Suprapubic skin (tissue), 4 donors: ENCODE measurements around the gene LMX1B.

Experiments
- CTCF ChIP-seq, 2 donors: fragments of 200-600 bp in 1 of 2; fragments of 450-650 bp in 1 of 2; sonication (generic) in 1 of 2; IDR thresholded peaks; one replicate each; pipeline ENCODE4 v1.5.1; 2016 to 2019; ENCODE audit warnings: antibody characterized with exemption in 2 of 2, mild to moderate bottlenecking in 1 of 2, moderate library complexity in 1 of 2
- EP300 ChIP-seq: sonication (generic); formaldehyde crosslinking; IDR thresholded peaks from one replicate; pipeline ENCODE4 v1.6.1; 2017; ENCODE audit warnings: antibody characterized with exemption
- POLR2A ChIP-seq, 2 donors: fragments of 450-650 bp; IDR thresholded peaks; one replicate each; pipeline ENCODE4 v1.6.1; 2017; ENCODE audit warnings: antibody characterized with exemption in 2 of 2, mild to moderate bottlenecking in 2 of 2, moderate library complexity in 2 of 2
- POLR2AphosphoS5 ChIP-seq, 3 donors: sonication (generic); formaldehyde crosslinking; IDR thresholded peaks; one replicate each; pipeline ENCODE4 v1.6.1; 2017; ENCODE audit warnings: antibody characterized with exemption in 3 of 3

- TF ChIP-seq CTCF (IDR thresholded peaks at IDR 0.05), result no peak
- no peak for TF ChIP-seq POLR2A (IDR thresholded peaks at IDR 0.05)
- TF ChIP-seq POLR2AphosphoS5 (IDR thresholded peaks at IDR 0.05), result no peak
- TF ChIP-seq EP300, result no peak
These were observed 82.8 kb downstream of the LMX1B start for GRCh38 chr9:126696401-126697145.
